Right cardiac atrium (tissue), 5 donors: Measurements from ENCODE around the gene ALG9. TPM values are rescaled to one million over a fixed set of nuclear protein-coding genes. Genes with fewer than 3 reads are reported as not detected.

Experiments
- ATAC-seq, 2 donors: fragments of 200-7000 bp; cut with Tn5 transposase; one replicate each; pipeline versions ENCODE4 v1.8.0 to v1.9.1; 2020; ENCODE audit warnings: moderate library complexity in 2 of 2, mild to moderate bottlenecking in 1 of 2
- DNase-seq, 3 donors: peaks; one replicate each; pipeline ENCODE4 v3.0.0-alpha.2; 2020
- H3K27ac ChIP-seq: one replicate; pipeline ENCODE4 v1.5.1; 2013; ENCODE audit warnings: mild to moderate bottlenecking, low read length, control low read depth, moderate library complexity
- H3K27me3 ChIP-seq: one replicate; pipeline ENCODE4 v1.6.1; 2013; ENCODE audit not compliant: control insufficient read depth, insufficient read depth
- H3K4me1 ChIP-seq: one replicate; pipeline ENCODE4 v1.6.1; 2013; ENCODE audit warnings: low read length; ENCODE audit not compliant: control insufficient read depth, insufficient read depth
- H3K4me3 ChIP-seq: one replicate; pipeline ENCODE4 v1.5.1; 2013; ENCODE audit warnings: low read length, control low read depth
- H3K9me3 ChIP-seq: one replicate; pipeline ENCODE4 v1.6.1; 2013; ENCODE audit warnings: low read length; ENCODE audit not compliant: control insufficient read depth
- WGBS: extraction: QIAGEN DNeasy Blood & Tissue Kit; methylation state at CpG from one replicate; pipeline ENCODE4 v1.1.7; 2013; 5-methylcytosine and 5-hydroxymethylcytosine counted together
- intact Hi-C, 4 donors: fragments of 100-400 bp; cut with DNase I; formaldehyde crosslinking; loops; one replicate each; pipeline versions ENCODE4 v1.11.0 to v1.14.0; 2022 to 2023
- polyA plus RNA-seq: library from polyadenylated mRNA; stranded (reverse); fragments of 200-250 nt; gene quantifications from one replicate; pipeline ENCODE4 v1.2.3, GENCODE V29; 2013
- total RNA-seq, 4 donors: library from RNA; stranded (reverse); fragmentation: NEBNext Ultra II Directional; extraction: Animal tissue kit (Norgen Biotek cat#: 25700); gene quantifications; one replicate each; pipeline ENCODE4 v1.2.1, GENCODE V29; 2021
- donor health status: healthy with polysubstance abuse.
- donor health status: DM: no; HTN: yes; CAD: no.
- donor health status: DM: no; HTN: no; CAD: no.
- donor health status: DM: no; HTN: yes; CAD: no; lungs with severe emphysema.
- donor health status: DM: yes; HTN: yes; CAD: no.

Gene ALG9
- total and polyA plus RNA-seq, 5 donors = 16.3 to 84.9 (median 22.8) TPM

DNA sequence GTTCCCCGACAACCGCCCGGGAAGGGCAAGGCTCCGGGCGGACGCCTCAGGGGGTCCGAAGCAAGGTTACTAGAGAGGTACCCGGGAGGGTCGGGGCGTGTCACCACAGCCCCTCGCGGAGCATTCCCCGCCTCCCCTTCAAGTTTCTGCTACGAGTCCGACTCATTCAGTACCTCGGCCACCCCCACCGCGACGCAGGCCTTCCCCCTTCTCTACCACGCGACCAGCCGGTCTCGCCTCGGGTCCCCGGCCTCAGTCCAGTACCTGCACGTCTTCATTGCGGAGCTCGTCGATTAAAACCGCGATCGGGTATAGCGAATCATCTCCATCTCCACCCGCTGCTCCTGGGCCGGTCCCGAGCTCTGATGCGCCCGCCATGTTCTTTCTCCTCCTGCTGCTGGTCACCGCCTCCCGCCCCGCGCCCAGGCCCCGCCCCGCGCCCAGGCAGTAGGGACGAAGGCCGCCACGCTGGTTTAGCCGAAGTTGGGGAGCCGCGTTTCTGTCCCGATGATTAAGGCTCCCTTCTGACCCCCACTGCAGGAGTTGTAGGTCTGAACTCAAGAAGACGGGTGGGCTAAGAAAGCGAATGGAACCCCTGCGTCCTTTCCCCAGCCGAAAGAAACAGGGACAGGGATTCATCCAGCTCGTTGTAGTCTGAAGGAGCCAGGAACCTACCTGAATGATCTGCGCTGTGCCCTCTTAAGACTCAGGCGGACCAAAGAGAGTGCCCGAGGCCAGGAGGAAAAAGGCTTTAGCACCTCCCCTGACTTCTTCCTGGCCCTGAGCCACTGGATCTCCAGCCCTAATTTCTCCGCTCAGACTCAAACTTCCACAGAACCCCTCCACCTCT, 105.2 kb downstream of the ALG9 start, which contains the start of gene PPP2R1B:
TSS of gene PPP2R1B (minus strand) at position 406 of the 850 bp plus-strand sequence. CDS start at position 378, 28 bp downstream.
- intact Hi-C loops = no loop called here
- H3K9me3 ChIP-seq = no peaks in the 10 kb centered on the region
- peak within 1 kb of the TSS; percentile 90 for H3K27ac ChIP-seq
- ATAC-seq (peak; percentile 98), DNase-seq (peak; percentile 73 to 89 (median 86))
- WGBS = under 1% methylated on average over 61 of the region's 61 CpGs
- peak within 1 kb of the TSS; percentile 98 for H3K4me3 ChIP-seq
- H3K27me3 ChIP-seq = no peaks in the 10 kb centered on the region
- peaks cover 2% of the 10 kb centered on the region for H3K4me1 ChIP-seq

GRCh38 chr11:111765320-111765983, 105.9 kb downstream of the ALG9 start:
- no peak for DNase-seq
- Histone ChIP-seq H3K9me3 (no peaks in the 10 kb centered on the region), H3K27me3 (no peaks in the 10 kb centered on the region), H3K4me3 (peak overlapping the region; percentile 98), H3K27ac (peak overlapping the region; percentile 58), H3K4me1 (peaks cover 2% of the 10 kb centered on the region)
- intact Hi-C loops = no loop called here
- 3% methylated on average over 28 of the region's 28 CpGs for WGBS
- ATAC-seq = peak; percentile 53 to 62

GRCh38 chr11:111764621-111765020, 106.8 kb downstream of the ALG9 start:
- ATAC-seq (no peak), DNase-seq (no peak)
- WGBS = 37% methylated on average over 1 of the region's 1 CpG
- peak overlapping the region; percentile 98 for H3K4me3 ChIP-seq
- no peaks in the 10 kb centered on the region for H3K9me3 ChIP-seq
- no peaks in the 10 kb centered on the region for H3K27me3 ChIP-seq
- H3K4me1 ChIP-seq = peaks cover 4% of the 10 kb centered on the region
- H3K27ac ChIP-seq = no peak overlapping the region
- intact Hi-C loops = no loop called here

DNA sequence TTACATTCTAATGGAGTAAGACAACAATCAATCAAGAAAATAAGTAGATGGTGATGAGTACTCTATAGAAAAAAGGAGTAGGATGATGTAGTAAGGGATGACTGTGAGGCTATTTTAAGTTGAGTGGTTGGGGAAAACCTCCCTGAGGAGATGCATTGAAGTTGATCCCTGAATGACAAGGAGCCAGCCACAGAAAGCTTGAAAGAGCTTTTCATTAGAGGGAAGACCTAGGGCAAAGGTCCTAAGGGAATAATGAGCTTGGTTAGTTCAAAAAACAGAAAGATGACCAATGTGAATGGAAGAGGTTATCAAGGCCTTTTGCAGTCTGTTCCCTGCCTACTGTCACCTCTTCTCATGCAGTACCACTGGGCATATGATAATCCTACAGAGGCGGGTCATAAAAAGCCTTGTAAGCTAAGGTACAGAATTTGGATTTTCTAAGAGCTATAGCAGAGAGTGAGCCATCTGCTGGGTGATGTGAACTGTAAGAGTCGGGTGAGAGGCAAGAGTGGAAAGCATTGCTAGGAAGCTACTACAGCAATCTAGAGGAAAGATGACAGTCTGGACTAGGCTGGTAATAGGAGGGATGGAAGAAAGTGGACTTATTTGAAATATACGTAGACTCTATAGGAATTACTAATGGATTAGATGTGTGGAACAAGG, 108.3 kb downstream of the ALG9 start:
- Histone ChIP-seq H3K9me3 (no peaks in the 10 kb centered on the region), H3K4me1 (peaks cover 4% of the 10 kb centered on the region), H3K27me3 (no peaks in the 10 kb centered on the region), H3K27ac (no peak overlapping the region), H3K4me3 (no peak overlapping the region)
- WGBS = 73% methylated on average over 3 of the region's 3 CpGs
- no peak for DNase-seq
- ATAC-seq = no peak
- intact Hi-C loops = no loop called here

- 96% methylated on average over 5 of the region's 5 CpGs for WGBS
- Histone ChIP-seq H3K4me1 (peaks cover 4% of the 10 kb centered on the region), H3K9me3 (no peaks in the 10 kb centered on the region), H3K27ac (no peak overlapping the region), H3K27me3 (no peaks in the 10 kb centered on the region), H3K4me3 (no peak overlapping the region)
- no peak for ATAC-seq
- no peak for DNase-seq
- intact Hi-C loops = no loop called here
These were observed 108.9 kb downstream of the ALG9 start for GRCh38 chr11:111762526-111762925.

- H3K9me3 ChIP-seq = no peaks in the 10 kb centered on the region
- 75% methylated on average over 4 of the region's 4 CpGs for WGBS
- DNase-seq (no peak), ATAC-seq (no peak)
- peaks cover 4% of the 10 kb centered on the region for H3K4me1 ChIP-seq
- H3K27me3 ChIP-seq = no peaks in the 10 kb centered on the region
- intact Hi-C loops = no loop called here
- H3K4me3 ChIP-seq = no peak overlapping the region
- no peak overlapping the region for H3K27ac ChIP-seq
These were observed 110.3 kb downstream of the ALG9 start for GRCh38 chr11:111761036-111761435.

- Histone ChIP-seq H3K4me1 (peaks cover 4% of the 10 kb centered on the region), H3K9me3 (no peaks in the 10 kb centered on the region), H3K4me3 (no peak overlapping the region), H3K27me3 (no peaks in the 10 kb centered on the region), H3K27ac (no peak overlapping the region)
- ATAC-seq (no peak), DNase-seq (no peak)
- WGBS = 57% methylated on average over 5 of the region's 5 CpGs
- intact Hi-C loops = loop anchor here in 1 of 4 donors (5.0 kb wide), 1 partner anchor 38 kb away; no protein-coding TSS in a partner anchor
These were observed 111.5 kb downstream of the ALG9 start for GRCh38 chr11:111759778-111760407.

DNA sequence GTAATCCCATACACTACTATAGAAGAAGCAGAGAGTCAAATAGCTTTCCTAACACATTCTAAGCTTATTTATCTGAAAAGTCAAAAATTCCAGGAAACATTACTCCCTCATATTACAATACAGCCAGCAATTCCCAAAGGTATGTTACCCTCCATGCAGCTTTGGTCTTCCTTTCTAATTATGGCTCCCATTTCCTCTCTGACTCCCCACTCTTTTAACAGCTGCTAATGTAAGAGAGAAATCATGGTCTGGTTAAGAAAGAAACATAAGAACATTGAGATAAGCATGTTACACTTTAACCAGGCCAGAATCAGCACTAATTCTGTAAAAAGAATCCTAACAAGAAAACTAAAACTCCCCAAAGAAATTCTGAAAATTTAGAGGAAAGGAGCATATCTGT, 112.0 kb downstream of the ALG9 start:
- Histone ChIP-seq H3K4me3 (no peak overlapping the region), H3K9me3 (no peaks in the 10 kb centered on the region), H3K4me1 (peaks cover 2% of the 10 kb centered on the region), H3K27me3 (no peaks in the 10 kb centered on the region), H3K27ac (no peak overlapping the region)
- no peak for DNase-seq
- intact Hi-C loops = loop anchor here in 1 of 4 donors (5.0 kb wide), 1 partner anchor 37 kb away; no protein-coding TSS in a partner anchor
- ATAC-seq = peak in 1 of 2 donors; percentile 45

DNA sequence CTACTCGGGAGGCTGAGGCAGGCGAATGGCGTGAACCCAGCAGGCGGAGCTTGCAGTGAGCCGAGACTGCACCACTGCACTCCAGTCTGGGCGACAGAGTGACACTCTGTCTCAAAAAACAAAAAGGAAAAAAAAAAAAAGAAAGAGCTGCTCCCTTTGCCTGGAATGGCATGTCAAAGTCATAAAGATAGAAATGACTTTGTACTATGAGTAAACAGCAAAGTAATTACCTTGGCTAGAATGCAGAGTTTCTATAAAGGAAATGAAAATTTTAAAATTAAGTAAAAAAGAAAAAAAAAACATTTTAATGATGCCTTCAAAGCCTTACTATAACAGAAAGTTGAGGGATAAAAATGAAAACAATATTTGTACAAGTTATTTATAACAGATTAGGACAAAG, 115.3 kb downstream of the ALG9 start:
- Histone ChIP-seq H3K4me3 (no peak overlapping the region), H3K9me3 (no peaks in the 10 kb centered on the region), H3K27me3 (no peaks in the 10 kb centered on the region), H3K27ac (no peak overlapping the region), H3K4me1 (peaks cover 2% of the 10 kb centered on the region)
- ATAC-seq = no peak
- no peak for DNase-seq
- intact Hi-C loops = loop anchor here in 1 of 4 donors (5.0 kb wide), 1 partner anchor 34 kb away; no protein-coding TSS in a partner anchor
- WGBS = 98% methylated on average over 6 of the region's 6 CpGs

DNA sequence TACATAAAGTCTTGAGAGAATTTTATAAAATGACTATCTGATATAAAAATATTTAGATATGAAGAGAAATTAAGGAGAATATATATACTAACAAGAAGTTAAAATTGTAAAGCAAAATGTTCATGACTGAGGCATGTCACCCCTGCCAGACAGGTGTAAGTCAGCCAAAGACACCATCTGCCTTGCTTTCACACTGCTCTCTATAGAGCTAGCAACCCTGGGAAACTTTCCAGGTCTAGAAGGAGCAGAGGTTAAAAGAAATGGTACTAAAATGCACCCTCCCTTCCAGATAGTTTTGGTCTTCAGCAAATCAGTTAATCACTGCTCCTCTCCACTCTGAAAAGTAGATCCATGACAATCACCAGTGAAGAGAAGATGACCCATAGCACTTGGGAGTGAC, 121.7 kb downstream of the ALG9 start:
- no peaks in the 10 kb centered on the region for H3K9me3 ChIP-seq
- intact Hi-C loops = no loop called here
- H3K27ac ChIP-seq = no peak overlapping the region
- DNase-seq = no peak
- no peak for ATAC-seq
- H3K27me3 ChIP-seq = no peaks in the 10 kb centered on the region
- H3K4me1 ChIP-seq = no peaks in the 10 kb centered on the region
- H3K4me3 ChIP-seq = no peak overlapping the region
